ENCODE data around the gene CDKN2B-AS1. TPM values are rescaled to one million over a fixed set of nuclear protein-coding genes. Genes with fewer than 3 reads are reported as not detected.

CDKN2B-AS1 gene
- total RNA-seq, 2 donors from 2014 or later, result not detected

DNA sequence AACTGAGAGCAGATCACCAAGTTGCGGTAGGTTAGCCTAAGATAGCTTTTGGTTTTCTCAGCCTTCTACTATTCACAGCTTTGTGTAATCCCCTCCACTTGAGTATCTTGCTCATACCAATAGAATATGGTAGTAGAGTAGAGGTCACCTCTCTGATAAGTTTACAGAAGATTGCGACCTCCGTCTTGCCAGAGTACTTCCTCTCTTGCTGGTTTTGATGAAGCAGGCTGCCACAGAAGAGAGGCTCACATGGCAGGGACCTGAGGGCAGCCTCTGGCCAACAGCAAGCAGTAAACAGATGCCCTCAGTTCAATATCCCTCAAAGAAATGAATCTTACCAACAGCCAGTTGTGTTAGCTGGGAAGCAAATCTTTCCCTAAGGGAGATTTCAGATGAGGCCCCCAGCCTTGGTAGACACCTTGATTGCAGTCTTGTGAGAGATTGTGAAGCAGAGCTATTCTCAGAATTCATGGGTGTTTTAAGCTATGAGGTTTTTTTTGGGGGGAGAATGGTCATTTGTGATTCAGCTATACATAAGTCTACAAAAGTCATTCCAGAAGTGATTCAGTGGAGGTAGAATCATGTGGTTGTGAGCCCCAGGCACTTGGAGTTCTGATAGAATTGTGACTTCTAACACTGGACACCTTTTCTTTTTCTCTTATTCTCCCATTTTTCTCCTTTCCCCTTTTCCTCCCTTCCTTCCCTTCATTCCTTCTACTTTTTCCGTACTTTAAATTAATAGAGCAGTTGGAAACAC is 37.2 kb downstream of the CDKN2B-AS1 start:
- Histone ChIP-seq H3K27me3 (no peaks in the 10 kb centered on the region), H3K27ac (no peak overlapping the region), H3K4me1 (no peaks in the 10 kb centered on the region), H3K36me3 (no peaks in the 10 kb centered on the region), H3K4me3 (no peak overlapping the region), H3K9me3 (no peaks in the 10 kb centered on the region)
- no peak for DNase-seq (ENCODE audit: low spot score)
- TF ChIP-seq, protein P1, sequence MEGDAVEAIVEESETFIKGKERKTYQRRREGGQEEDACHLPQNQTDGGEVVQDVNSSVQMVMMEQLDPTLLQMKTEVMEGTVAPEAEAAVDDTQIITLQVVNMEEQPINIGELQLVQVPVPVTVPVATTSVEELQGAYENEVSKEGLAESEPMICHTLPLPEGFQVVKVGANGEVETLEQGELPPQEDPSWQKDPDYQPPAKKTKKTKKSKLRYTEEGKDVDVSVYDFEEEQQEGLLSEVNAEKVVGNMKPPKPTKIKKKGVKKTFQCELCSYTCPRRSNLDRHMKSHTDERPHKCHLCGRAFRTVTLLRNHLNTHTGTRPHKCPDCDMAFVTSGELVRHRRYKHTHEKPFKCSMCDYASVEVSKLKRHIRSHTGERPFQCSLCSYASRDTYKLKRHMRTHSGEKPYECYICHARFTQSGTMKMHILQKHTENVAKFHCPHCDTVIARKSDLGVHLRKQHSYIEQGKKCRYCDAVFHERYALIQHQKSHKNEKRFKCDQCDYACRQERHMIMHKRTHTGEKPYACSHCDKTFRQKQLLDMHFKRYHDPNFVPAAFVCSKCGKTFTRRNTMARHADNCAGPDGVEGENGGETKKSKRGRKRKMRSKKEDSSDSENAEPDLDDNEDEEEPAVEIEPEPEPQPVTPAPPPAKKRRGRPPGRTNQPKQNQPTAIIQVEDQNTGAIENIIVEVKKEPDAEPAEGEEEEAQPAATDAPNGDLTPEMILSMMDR (IDR thresholded peaks at IDR 0.05), result no peak

DNA sequence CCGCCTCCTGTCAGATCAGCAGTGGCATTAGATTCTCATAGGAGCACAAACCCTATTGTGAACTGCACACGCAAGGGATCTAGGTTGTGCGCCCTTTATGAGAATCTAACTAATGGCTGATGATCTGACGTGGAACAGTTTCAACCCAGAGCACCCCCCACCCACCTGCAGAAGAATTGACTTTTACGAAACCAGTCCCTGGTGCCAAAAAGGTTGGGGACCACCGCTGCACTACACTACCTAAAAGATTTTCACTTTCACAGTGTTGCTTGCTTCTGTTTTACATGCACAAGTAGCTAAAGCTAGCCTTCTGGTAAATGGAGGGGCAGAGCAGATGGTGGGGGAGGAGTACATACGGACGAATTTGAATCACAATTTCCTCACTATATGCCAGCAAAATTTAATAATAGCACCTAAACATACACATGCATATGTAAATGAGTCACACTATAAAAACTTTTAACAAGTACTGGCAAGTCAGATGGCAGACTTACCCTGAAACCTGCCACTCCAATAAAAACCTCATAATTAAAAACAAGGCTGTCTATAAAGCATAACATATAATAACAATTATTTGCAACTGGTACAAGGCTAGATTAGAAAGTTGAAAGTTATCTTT is 38.5 kb downstream of the CDKN2B-AS1 start:
- Histone ChIP-seq H3K27me3 (no peaks in the 10 kb centered on the region), H3K36me3 (no peaks in the 10 kb centered on the region), H3K9me3 (no peaks in the 10 kb centered on the region), H3K27ac (no peak overlapping the region), H3K4me1 (no peaks in the 10 kb centered on the region), H3K4me3 (no peak overlapping the region)
- no peak for DNase-seq (ENCODE audit: low spot score)
- TF ChIP-seq, protein P1 (IDR thresholded peaks at IDR 0.05), result no peak

DNA sequence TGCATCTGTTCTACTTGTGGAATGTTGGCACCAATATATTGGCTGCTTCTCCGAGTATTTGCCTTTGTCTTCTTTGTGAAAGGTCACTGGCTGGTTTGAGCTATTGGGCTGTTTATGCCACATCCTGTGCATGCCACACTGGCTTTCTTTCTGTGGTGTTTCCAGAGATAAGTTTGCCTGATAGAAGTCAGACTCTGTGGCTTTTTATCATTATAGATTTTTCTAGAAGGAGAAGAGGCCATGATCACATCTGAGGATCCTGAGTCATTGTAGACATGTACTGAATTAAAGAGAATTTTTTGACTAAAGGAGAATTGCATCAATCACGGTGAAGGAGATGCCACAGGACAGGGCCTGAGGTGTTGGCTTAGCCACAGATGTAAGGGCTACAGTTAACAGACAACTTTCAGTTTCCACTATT is 41.0 kb downstream of the CDKN2B-AS1 start:
- H3K36me3 ChIP-seq, result no peaks in the 10 kb centered on the region
- no peak for DNase-seq (ENCODE audit: low spot score)
- no peaks in the 10 kb centered on the region for H3K9me3 ChIP-seq
- no peaks in the 10 kb centered on the region for H3K4me1 ChIP-seq
- H3K27ac ChIP-seq, result no peak overlapping the region
- H3K27me3 ChIP-seq, result no peaks in the 10 kb centered on the region
- H3K4me3 ChIP-seq, result no peak overlapping the region
- TF ChIP-seq, protein P1 (IDR thresholded peaks at IDR 0.05), result no peak

DNA sequence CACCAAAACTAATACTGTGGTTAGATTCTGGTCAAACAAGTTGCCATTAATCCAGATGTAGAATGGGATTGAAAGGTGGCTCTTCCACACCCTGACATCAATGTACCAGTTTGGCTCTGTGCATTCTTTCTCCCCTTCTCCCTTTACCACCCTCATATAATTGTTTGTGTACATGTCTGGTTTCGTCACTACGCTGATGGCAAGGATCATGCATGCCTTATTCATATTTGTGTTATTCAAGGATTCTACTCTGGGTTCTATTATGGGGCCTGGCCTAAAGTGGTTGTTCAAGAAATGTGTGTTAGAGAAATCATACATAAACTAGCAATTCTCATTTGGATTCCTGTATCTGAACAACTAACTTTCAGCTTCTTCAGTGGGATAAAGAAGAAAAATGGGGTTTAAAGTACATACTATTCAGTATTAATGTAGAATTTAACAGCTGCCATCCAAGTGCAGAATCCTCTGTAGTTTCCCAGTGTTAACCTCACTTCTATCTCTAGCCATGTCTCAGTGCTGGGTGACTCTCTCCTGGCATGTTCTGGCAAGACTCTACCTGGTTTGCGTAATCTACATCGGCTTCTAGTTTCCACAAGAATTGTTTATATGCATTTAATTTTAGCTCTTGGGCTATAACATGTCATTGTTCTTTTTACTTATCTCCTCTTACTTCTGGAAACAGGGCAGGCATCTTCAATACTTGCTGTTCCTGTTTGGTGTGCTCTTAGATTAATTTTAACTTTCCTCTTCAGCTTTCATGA is 42.5 kb downstream of the CDKN2B-AS1 start:
- Histone ChIP-seq H3K4me1 (no peaks in the 10 kb centered on the region), H3K4me3 (no peak overlapping the region), H3K27ac (no peak overlapping the region), H3K36me3 (no peaks in the 10 kb centered on the region), H3K27me3 (no peaks in the 10 kb centered on the region), H3K9me3 (no peaks in the 10 kb centered on the region)
- DNase-seq (ENCODE audit: low spot score), result no peak
- TF ChIP-seq, protein P1 (IDR thresholded peaks at IDR 0.05), result no peak

DNA sequence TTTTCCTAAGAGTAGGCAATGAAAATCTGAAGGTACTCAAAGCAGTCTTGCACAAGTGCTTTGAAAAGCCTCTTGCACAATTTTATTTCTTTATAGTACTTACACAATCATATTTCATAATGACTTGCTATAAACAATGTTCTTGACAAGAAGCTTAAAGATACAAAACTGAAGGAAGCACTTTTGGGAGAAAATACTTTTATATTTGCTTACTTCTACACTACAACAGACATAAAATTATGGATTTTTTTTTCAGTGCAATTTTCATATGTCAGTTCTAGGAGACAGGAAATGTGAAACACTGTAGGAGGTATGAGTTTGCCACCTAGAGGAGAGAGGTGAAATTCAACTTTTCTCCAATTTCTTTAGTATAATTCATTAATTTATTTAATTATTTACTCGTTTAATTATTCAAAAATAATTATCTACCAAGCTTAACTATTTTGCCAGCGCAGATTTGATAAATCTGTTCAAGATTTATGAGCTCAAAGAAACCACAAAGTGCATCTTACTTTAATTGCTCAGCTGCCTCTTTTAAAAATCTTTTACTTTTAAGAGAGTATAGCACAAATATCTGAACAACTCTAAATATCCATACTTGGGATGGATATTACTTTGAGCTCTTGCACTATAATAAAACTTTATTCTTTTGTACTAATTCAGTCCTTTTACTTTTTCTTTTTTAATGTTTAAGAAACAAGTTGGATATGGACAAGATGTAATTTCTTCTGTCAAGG is 43.5 kb downstream of the CDKN2B-AS1 start:
- H3K36me3 ChIP-seq, result no peaks in the 10 kb centered on the region
- no peaks in the 10 kb centered on the region for H3K27me3 ChIP-seq
- DNase-seq (ENCODE audit: low spot score), result no peak
- no peaks in the 10 kb centered on the region for H3K4me1 ChIP-seq
- H3K4me3 ChIP-seq, result no peak overlapping the region
- H3K27ac ChIP-seq, result no peak overlapping the region
- H3K9me3 ChIP-seq, result no peaks in the 10 kb centered on the region
- TF ChIP-seq, protein P1 (IDR thresholded peaks at IDR 0.05), result peak in 1 of 2 donors; percentile 59

Data from right atrium auricular region (tissue), 2 donors.